ELR (cell line): ENCODE measurements around the gene ARHGAP10.

Experiments
- DNase-seq: peaks from one replicate; pipeline ENCODE4 v3.0.0-alpha.2; 2015; ENCODE audit warnings: low read depth

ARHGAP10 gene

DNA sequence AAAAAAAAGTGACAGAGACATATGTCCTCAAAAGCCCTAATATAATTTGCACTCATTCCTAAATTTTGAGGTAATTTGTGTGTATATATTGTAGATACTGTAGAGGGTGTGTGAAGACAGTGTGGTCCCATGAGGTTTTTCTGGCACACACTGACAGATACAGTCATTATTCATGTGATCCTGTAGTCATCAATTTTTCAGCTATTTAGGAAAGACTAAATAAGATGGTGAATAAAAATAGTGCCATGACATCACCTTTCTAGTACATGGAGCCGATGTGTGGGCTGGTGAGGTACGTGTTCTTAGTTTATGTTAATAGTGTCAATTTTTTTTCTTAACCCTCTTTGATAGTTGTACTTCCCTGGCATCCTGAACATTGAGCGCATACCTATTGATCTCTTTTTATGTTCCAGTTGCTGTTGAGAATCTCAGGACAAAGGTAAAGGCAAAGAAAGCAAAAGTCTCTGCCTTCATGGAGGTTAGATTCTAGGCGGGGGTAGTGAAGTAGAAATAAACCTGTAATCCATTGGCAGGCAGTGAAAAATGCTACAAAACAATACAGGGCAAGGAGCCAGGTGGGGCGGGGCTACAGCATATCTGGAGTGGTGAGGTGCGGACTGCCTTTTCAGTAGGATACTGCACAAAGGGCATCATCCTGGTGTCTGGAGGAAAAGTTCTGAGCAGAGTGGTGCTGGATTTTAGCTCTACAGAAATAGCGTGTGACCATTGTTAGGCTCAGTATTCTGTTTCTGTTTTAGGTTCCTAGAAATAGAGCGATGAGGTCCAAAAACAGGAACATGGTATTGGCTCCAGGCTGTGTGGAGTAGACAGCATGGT lies 93.8 kb downstream of the ARHGAP10 start:
- DNase-seq = peak; percentile 22

- DNase-seq = no peak
Observed at GRCh38 chr4:147826288-147826646, 94.4 kb downstream of the ARHGAP10 start.

DNA sequence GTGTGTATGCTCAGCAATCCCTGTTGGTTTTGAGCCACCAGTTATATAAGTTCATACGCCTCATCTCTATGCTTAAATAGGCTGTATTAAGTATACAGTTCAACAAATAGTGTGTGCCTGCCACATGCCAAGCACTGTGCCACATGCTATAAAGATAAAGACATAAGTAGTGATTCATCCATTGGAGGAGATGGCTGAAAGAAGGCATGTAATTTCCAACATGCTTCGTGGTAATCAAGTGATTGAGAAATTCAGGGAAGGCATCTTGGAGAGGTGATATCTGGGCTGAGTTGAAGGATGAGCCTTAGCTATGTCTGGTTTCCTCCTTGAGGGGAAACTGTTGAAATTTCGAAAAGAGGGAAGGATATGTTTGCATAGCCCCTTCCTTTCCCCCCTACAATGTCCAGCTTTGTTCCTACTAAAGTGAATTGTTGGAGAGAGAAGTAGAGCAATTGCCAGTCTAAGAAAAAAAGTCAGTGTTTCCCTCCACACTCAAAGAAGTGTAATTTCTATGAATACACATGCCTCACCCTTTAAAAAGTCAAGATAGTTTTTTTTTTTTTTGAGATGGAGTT lies 96.5 kb downstream of the ARHGAP10 start:
- peak; percentile 47 for DNase-seq

DNA sequence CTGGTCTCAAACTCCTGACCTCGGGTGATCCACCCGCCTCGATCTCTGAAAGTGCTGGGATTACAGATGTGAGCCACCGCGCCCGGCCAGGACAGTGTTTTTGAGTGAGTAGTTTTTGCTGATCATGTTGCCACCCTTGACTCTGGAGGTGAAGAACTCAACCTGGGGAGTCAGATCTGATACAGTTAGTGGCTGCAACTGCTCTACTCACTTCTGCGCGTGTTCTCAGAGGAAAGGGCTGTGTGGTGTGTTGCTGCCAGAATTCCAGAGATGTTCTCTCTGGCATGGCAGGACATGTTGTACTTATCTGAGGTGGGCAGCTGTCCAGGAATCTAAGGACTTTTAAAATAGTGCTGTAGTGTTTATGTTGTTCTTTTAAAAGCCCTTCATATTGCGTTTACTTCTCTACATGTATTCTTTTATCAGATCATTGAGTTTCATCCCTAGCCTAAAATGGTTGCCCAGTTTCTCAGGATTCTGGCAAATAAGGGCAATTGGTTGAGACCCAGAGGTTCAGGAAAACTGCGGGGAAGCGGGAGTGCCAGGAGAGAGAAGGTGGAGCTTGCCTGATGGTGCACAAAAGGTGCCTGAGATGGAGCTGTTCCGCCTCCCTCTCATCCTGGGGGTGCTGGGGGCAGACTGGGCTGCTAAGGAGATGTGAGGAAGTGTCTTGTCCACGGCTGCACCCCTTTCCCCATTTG lies 97.7 kb downstream of the ARHGAP10 start:
- DNase-seq = no peak

DNA sequence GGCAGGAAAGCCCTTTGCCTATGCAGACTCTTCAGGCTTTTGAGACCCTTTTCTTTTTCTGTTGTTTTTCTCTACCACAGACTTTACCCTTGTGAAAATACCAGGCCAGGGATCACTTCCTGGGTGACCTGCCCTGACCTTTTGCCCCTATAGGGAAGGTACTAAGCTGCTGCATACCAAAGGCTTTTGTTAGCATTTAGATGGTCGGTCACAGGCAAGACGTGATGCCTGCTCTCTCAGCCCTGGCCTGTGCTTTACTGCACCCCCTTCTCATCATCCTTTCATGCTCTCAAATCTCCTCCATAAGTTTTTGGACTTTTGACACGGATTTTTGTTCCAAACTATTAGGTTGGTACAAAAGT lies 98.2 kb downstream of the ARHGAP10 start:
- no peak for DNase-seq

DNA sequence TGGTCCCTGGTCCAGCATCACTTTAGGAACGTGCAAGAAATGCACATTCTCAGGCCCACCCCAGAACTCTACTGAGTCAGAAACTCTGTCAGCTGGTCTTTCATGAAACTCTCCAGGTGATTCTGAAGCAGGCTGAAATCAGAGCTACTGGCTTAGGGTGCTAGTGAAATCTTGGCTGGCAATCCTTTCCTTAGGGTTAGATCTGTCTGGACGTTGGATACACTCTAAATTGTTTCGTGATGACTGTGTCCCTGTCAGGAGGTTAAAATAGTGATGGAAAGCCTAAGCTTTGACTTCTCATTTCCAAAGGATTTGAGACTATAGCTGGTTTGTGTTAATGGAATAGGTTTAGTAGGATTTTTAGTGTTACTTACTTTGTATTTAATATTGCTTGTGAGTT lies 99.1 kb downstream of the ARHGAP10 start:
- peak; percentile 84 for DNase-seq

DNA sequence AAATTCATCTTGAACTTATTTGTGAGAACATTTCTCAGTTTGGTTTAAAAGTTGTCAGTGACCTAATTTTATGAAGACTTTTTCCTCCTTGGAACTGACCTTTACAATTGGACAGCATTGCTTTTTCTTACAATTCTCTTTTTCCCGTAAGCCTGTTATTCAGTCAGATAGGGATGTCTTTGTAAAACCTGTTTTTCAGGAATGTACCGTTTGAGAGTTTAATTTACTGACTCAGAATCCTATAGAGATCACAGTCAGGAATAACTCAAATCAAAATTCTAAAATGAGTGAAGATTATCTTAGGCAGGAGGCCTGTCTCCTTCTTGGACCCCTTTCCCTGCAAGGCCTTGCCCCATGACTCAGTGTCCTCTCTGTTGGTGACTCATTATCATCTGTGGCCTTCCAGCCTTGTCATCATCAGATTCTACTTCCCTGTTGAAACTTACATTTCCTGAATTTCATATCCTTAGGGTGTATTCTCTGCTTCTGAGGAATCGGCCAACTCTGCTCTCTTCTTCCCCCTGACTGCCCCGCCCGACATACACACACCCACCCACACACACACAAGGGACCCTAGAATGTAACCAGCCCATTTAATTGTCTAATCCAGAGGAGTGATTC lies 99.8 kb downstream of the ARHGAP10 start:
- DNase-seq = peak; percentile 97

- peak; percentile 68 for DNase-seq
Observed at GRCh38 chr4:147833254-147833653, 101.4 kb downstream of the ARHGAP10 start.

DNA sequence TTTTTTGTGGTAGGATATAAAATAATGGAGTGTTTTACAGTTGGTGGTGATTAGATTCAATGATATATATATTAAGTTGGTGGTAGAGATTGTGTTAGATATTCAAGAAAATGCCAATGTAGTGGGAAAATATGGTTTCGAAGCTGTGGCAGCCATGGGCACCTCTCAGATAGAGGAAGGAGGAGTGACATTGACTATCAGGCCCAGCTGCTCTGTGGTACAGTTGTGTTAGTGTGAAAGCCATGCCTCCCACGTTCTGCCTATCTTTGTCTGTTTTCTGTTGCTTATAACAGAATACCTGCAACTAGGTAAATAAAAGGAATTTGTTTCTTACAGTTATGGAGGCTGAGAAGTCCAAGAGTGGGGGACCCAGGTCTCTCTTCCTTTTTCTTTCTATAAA lies 101.9 kb downstream of the ARHGAP10 start:
- no peak for DNase-seq

- no peak for DNase-seq
Observed at GRCh38 chr4:147834480-147834879, 102.6 kb downstream of the ARHGAP10 start.

DNA sequence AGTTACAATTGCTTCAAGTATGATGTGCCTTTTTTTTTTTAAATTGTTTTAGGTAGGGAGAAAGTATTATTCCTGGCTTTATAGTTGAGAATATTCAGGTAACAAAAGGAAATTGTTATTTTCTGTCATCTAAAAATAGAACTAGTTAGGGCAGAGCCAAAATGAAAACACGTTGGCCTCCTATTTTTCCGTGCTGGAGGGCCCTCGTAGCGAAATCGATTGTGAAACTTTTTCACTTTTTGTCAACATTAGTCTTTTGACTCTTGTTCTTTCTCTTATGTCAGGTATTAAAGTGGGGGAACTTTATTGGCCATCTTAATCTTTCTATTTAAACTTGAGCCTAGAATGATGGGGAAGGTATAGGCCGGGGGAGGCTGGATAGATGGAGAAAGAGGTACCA lies 104.9 kb downstream of the ARHGAP10 start:
- no peak for DNase-seq

DNA sequence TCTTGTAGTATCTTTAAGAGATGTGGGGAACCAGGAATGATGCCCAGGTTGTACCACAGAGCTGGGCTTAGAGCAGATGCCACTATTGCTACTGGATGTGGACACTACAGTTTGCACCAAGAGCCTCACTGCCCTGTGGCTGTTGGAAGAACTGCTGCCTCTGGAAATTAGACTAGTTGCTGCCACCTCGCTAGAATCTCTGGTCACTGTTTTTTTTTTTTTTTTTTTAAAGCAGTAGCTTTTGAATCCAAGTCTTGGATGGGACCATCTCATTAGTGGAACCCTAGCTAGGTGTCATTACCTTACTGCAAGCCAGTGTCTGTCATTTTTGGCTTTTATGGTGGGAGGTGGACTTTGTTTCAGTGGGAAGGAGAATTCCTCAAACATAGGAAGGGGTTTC lies 105.5 kb downstream of the ARHGAP10 start:
- peak; percentile 32 for DNase-seq

- no peak for DNase-seq
Observed at GRCh38 chr4:147837854-147838253, 106.0 kb downstream of the ARHGAP10 start.

GRCh38 chr4:147839200-147839599 lies 107.3 kb downstream of the ARHGAP10 start:
- DNase-seq = no peak

GRCh38 chr4:147839663-147840062 lies 107.8 kb downstream of the ARHGAP10 start:
- DNase-seq = no peak

DNA sequence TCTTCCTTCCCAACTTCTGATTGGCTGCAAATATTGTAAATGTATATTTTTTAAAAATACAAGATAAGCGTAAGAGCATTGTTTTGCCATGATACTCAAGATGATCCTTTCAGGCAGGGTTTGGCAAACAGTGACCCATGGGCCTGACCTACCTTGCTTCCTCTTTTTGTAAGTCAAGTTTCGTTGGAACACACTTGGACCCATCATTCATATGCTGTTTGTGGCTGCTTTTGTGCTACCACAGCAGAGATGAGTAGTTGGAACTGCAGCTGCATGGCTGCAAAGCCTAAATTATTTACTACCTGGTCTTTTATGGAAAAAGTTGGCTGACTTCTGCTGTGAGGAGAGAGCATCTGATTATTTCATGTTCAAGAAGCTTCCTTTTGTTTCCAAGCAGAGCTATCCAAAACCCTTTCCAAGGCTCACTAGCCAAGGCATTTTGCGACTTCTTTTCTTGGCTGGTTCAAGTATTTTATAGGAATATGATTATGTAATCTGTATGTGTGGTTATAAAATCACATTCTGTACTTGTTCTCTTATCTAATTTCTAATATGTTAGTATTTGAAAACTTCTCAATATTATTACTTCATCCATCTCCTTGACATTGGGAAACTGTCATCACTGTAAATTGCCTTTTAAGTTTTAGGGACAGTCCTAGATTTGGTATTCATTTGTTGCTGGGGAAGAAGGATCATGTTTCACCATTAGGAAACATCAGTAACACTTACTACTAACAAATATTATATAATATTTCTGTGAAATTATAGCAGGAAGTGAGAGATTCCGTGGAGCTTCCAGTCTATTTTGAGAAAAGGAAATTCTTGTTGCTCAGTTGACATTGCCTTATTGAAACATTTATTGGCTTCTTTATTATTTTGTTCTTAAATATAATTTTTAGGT lies 109.2 kb downstream of the ARHGAP10 start:
- no peak for DNase-seq

DNA sequence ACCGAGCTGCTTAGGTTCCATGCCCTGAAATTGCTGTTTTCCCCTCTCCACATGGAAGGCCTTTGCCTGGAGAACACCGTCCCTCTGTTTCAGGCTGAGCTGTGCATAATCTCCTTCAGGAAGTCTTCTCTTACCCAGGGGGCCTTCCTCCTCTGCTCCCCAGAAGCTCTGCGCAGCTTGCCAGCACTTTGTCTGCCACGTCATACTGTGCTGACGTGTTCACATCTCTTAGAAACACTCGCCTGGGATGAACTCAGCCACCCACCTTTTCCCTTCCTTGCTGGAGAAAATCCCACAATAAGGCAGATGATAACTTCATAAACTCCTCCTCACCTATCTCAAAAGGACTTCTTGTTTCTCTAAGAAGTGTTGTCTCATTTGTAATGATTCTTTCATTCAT lies 110.7 kb downstream of the ARHGAP10 start:
- DNase-seq = peak; percentile 39

- DNase-seq = peak; percentile 37
Observed at GRCh38 chr4:147843162-147843561, 111.3 kb downstream of the ARHGAP10 start.

- no peak for DNase-seq
Observed at GRCh38 chr4:147844781-147845180, 112.9 kb downstream of the ARHGAP10 start.

GRCh38 chr4:147846318-147847155 lies 114.6 kb downstream of the ARHGAP10 start:
- no peak for DNase-seq
